Neural progenitor cell (in vitro differentiated cells): ENCODE results near the gene RNF217.
"Not testable (repeated sequence)": the region's sequence is repeated elsewhere in the genome, so short reads cannot be mapped to it uniquely, and the experiment has no call there.

Experiments
- EZH2 ChIP-seq: fragments of 200-600 bp; sonication (generic); IDR thresholded peaks from 2 replicates; pipeline ENCODE4 v1.6.1; 2017; ENCODE audit warnings: antibody characterized with exemption, mild to moderate bottlenecking, moderate library complexity
- EZH2phosphoT487 ChIP-seq: fragments of 200-600 bp; sonication (generic); IDR thresholded peaks from 2 replicates; pipeline ENCODE4 v1.6.1; 2017; ENCODE audit warnings: antibody characterized with exemption
- TF ChIP-seq, protein P1 (sequence below): fragments of 200-600 bp; sonication (generic); IDR thresholded peaks from 2 replicates; pipeline ENCODE4 v1.5.1; 2017; ENCODE audit warnings: antibody characterized with exemption, mild to moderate bottlenecking

GRCh38 chr6:125034929-125035328 is 72.7 kb downstream of the RNF217 start:
- TF ChIP-seq, protein P1, sequence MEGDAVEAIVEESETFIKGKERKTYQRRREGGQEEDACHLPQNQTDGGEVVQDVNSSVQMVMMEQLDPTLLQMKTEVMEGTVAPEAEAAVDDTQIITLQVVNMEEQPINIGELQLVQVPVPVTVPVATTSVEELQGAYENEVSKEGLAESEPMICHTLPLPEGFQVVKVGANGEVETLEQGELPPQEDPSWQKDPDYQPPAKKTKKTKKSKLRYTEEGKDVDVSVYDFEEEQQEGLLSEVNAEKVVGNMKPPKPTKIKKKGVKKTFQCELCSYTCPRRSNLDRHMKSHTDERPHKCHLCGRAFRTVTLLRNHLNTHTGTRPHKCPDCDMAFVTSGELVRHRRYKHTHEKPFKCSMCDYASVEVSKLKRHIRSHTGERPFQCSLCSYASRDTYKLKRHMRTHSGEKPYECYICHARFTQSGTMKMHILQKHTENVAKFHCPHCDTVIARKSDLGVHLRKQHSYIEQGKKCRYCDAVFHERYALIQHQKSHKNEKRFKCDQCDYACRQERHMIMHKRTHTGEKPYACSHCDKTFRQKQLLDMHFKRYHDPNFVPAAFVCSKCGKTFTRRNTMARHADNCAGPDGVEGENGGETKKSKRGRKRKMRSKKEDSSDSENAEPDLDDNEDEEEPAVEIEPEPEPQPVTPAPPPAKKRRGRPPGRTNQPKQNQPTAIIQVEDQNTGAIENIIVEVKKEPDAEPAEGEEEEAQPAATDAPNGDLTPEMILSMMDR: not testable (repeated sequence)
- not testable (repeated sequence) for TF ChIP-seq EZH2, EZH2phosphoT487
